Endothelial cell (in vitro differentiated cells): ENCODE measurements around the gene KRI1. TPM values are rescaled to one million over a fixed set of nuclear protein-coding genes. Genes with fewer than 3 reads are reported as not detected.
"Not testable (repeated sequence)": the region's sequence is repeated elsewhere in the genome, so short reads cannot be mapped to it uniquely, and the experiment has no call there.

Source experiments
- DNase-seq: peaks from one replicate; pipeline ENCODE4 v3.0.0; 2021; ENCODE audit warnings: low spot score
- H3K27ac Mint-ChIP-seq: one replicate; pipeline ENCODE4 v1.8.0; 2021; ENCODE audit warnings: mixed read lengths, inconsistent platforms; ENCODE audit not compliant: unreplicated experiment
- H3K27me3 Mint-ChIP-seq: one replicate; pipeline ENCODE4 v1.8.0; 2021; ENCODE audit warnings: mild to moderate bottlenecking, moderate library complexity, mixed read lengths, inconsistent platforms; ENCODE audit not compliant: unreplicated experiment
- H3K36me3 Mint-ChIP-seq: one replicate; pipeline ENCODE4 v1.8.0; 2021; ENCODE audit warnings: mild to moderate bottlenecking, low read depth, mixed read lengths, inconsistent platforms; ENCODE audit not compliant: unreplicated experiment
- H3K4me1 Mint-ChIP-seq: one replicate; pipeline ENCODE4 v1.8.0; 2021; ENCODE audit warnings: mild to moderate bottlenecking, mixed read lengths, inconsistent platforms; ENCODE audit not compliant: unreplicated experiment
- H3K4me3 Mint-ChIP-seq: one replicate; pipeline ENCODE4 v1.8.0; 2021; ENCODE audit warnings: mild to moderate bottlenecking, mixed read lengths, inconsistent platforms; ENCODE audit not compliant: unreplicated experiment
- H3K9me3 Mint-ChIP-seq: one replicate; pipeline ENCODE4 v1.8.0; 2021; ENCODE audit warnings: mixed read lengths, inconsistent platforms; ENCODE audit not compliant: unreplicated experiment
- total RNA-seq: library from RNA; stranded (reverse); fragmentation: NEBNext Ultra II Directional; extraction: Animal tissue kit (Norgen Biotek cat#: 25700); gene quantifications from one replicate; pipeline ENCODE4 v1.2.1, GENCODE V29; 2021; ENCODE audit not compliant: unreplicated experiment
- TF ChIP-seq, protein P1 (sequence below): fragments of 200-600 bp; sonication (generic); IDR thresholded peaks from one replicate; pipeline ENCODE4 v1.5.0; 2021; ENCODE audit warnings: antibody characterized with exemption; ENCODE audit not compliant: unreplicated experiment

The KRI1 gene
- total RNA-seq, 1 donor from 2014 or later = 25.2 TPM

DNA sequence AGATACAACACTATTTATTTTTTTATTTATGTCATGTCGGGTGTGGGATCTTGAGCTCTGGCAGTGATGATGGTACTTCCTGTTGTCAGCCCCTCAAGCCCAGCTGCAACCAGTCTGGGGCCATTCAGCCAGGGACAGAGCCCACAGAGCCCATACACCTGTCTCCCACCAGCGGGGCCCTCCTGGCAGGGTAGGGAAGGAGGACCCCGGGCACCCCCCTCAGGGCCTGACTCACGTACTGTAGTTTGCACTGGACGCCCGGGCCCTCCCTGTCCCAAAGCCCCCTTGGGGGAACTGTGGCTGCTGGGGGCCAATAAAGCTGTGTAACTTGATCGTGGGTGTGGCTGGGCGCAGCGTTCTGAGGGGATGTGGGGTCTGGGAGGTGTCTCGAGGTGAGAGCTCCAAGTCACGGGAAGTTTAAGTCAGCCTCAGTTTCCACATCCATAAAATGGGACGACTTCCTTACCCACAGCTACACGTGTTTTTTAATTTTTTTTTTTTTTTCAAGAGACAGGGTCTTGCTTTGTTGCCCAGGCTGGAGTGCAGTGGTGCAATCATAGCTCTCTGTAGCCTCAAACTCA, 12.6 kb downstream of the KRI1 start:
- no peaks in the 10 kb centered on the region for H3K27me3 Mint-ChIP-seq
- peaks cover 12% of the 10 kb centered on the region for H3K36me3 Mint-ChIP-seq
- no peak overlapping the region for H3K4me3 Mint-ChIP-seq
- H3K4me1 Mint-ChIP-seq = no peaks in the 10 kb centered on the region
- H3K27ac Mint-ChIP-seq = no peak overlapping the region
- TF ChIP-seq, protein P1, sequence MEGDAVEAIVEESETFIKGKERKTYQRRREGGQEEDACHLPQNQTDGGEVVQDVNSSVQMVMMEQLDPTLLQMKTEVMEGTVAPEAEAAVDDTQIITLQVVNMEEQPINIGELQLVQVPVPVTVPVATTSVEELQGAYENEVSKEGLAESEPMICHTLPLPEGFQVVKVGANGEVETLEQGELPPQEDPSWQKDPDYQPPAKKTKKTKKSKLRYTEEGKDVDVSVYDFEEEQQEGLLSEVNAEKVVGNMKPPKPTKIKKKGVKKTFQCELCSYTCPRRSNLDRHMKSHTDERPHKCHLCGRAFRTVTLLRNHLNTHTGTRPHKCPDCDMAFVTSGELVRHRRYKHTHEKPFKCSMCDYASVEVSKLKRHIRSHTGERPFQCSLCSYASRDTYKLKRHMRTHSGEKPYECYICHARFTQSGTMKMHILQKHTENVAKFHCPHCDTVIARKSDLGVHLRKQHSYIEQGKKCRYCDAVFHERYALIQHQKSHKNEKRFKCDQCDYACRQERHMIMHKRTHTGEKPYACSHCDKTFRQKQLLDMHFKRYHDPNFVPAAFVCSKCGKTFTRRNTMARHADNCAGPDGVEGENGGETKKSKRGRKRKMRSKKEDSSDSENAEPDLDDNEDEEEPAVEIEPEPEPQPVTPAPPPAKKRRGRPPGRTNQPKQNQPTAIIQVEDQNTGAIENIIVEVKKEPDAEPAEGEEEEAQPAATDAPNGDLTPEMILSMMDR = no peak
- no peaks in the 10 kb centered on the region for H3K9me3 Mint-ChIP-seq
- DNase-seq = no peak

DNA sequence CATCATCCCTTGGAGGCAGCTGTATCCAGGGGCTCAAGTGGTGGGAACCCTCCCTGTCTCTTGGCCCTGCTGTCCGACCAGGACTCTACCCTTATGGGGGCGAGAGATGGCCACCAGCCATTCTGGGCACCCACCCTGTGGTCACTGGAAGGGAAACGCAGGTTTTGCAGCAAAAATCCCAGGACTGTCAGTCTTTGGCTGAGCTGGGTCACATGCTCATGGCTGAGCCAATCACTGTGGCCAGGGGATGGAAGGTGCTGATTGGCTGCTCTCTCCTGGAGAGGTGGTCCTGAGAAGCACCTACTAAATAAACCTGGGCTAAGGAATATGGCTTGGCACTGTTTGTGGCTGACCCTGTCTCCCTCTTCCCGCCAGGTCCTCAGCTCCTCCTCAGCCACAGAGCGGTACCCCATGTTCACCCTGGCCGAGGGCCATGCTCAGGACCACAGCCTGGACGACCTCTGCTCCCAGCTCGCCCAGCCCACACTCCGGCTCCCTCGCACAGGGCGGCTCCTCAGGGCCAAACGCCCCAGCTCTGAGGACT, 13.2 kb downstream of the KRI1 start:
- no peak overlapping the region for H3K27ac Mint-ChIP-seq
- no peaks in the 10 kb centered on the region for H3K9me3 Mint-ChIP-seq
- H3K36me3 Mint-ChIP-seq = peaks cover 8% of the 10 kb centered on the region
- no peak overlapping the region for H3K4me3 Mint-ChIP-seq
- no peaks in the 10 kb centered on the region for H3K4me1 Mint-ChIP-seq
- no peaks in the 10 kb centered on the region for H3K27me3 Mint-ChIP-seq
- TF ChIP-seq, protein P1 = no peak
- no peak for DNase-seq

DNA sequence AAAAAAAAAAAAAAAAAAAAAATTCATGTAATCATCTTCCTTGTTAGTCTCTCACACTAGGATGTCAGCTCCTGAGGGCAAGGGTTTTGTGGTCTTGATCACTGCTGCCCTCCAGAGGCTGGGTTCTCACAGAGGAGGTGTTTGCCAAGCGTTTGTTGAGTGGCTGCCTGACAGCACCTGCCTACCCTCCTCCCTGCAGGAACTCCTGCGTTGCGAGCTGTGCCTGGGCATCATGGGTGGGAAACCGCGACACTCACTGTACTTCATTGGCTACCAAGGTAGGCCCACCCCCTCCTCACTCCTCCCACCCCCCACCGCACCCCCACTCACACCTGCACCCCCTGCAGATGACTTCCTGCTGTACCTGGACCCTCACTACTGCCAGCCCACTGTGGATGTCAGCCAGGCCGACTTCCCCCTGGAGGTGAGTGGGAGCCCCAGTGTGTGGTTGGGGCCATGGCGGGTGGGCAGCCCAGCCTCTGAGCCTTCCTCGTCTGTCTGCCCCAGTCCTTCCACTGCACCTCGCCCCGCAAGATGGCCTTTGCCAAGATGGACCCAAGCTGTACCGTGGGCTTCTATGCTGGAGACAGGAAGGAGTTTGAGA, 14.0 kb downstream of the KRI1 start:
- H3K4me3 Mint-ChIP-seq = no peak overlapping the region
- H3K9me3 Mint-ChIP-seq = no peaks in the 10 kb centered on the region
- DNase-seq = no peak
- H3K27ac Mint-ChIP-seq = no peak overlapping the region
- no peaks in the 10 kb centered on the region for H3K27me3 Mint-ChIP-seq
- H3K36me3 Mint-ChIP-seq = peaks cover 8% of the 10 kb centered on the region
- no peaks in the 10 kb centered on the region for H3K4me1 Mint-ChIP-seq
- TF ChIP-seq, protein P1 = no peak

DNA sequence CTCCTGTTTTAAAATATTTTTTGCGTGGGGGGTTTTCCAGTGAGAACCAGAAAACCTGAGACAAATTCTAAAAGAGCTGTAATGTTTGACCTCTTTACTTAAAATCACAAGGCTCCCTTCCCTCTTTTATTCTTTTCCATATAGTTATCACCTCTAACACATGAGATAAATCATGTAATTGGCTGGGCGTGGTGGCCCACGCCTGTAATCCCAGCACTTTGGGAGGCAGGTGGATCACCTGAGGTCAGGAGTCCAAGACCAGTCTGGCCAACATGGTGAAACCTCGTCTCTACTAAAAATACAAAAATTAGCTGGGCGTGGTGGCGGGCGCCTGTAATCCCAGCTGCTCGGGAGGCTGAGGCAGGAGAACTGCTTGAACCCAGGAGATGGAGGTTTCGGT, 14.8 kb downstream of the KRI1 start:
- H3K36me3 Mint-ChIP-seq, H3K4me1 Mint-ChIP-seq, DNase-seq, H3K27me3 Mint-ChIP-seq, H3K27ac Mint-ChIP-seq, H3K9me3 Mint-ChIP-seq, H3K4me3 Mint-ChIP-seq: not testable (repeated sequence)

DNA sequence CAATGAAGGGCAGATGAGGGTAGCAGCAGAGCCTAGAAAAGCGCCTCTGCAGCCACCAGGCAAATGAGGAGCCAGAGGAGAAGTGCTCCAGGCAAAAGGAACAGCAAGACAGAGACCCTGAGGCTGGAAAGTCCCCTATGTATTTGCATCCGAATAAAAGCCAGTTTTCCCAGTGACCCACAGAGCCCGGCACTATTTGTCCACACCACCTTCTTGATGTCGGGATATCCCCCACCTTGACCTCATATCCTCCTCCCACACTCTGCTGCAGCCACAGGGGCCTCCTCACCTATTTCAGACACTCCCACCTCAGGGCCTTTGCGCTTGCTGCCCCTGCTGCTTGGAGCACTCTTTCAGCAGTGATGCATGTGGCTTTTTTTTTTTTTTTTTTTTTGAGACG, 15.5 kb downstream of the KRI1 start:
- no peaks in the 10 kb centered on the region for H3K27me3 Mint-ChIP-seq
- H3K9me3 Mint-ChIP-seq = no peaks in the 10 kb centered on the region
- no peak overlapping the region for H3K27ac Mint-ChIP-seq
- H3K36me3 Mint-ChIP-seq = peaks cover 8% of the 10 kb centered on the region
- DNase-seq = no peak
- H3K4me3 Mint-ChIP-seq = peak overlapping the region; percentile 29
- no peaks in the 10 kb centered on the region for H3K4me1 Mint-ChIP-seq
- TF ChIP-seq, protein P1 = no peak
